Caco-2 (cell line): Measurements from ENCODE around the gene EDRF1. TPM values are rescaled to one million over a fixed set of nuclear protein-coding genes. Genes with fewer than 3 reads are reported as not detected.

Source experiments
- BruUV-seq: library from RNA; stranded (reverse); fragments of 400-500 nt; replicated peaks from 2 replicates; lab custom pipeline; 2021; lab: Mats Ljungman, UMichigan
- CTCF ChIA-PET: fragments of 300-600 bp; sonication (Branson Sonifier 250); formaldehyde crosslinking; loops from one replicate; lab custom pipeline; 2022; ENCODE audit warnings: antibody characterized with exemption; lab: Charles Lee
- POLR2A ChIA-PET: fragments of 300-600 bp; sonication (Branson Sonifier 250); formaldehyde crosslinking; loops from one replicate; lab custom pipeline; 2022; ENCODE audit warnings: antibody characterized with exemption; lab: Charles Lee
- DNase-seq, 2 experiments: peaks; one replicate each; pipeline versions ENCODE4 v3.0.0 to v3.0.0-alpha.2; 2020 to 2022
- H3K27me3 ChIP-seq: replicated peaks from 2 replicates; pipeline ENCODE4 v1.6.0; 2011; ENCODE audit warnings: low read length; ENCODE audit not compliant: control insufficient read depth, insufficient read depth
- H3K36me3 ChIP-seq: 2 replicates; pipeline ENCODE4 v1.5.1; 2011; ENCODE audit warnings: low read length; ENCODE audit not compliant: control insufficient read depth, insufficient read depth
- H3K4me1 ChIP-seq: fragments of 250-450 bp; sonication (Bioruptor Pico); 2 replicates; pipeline ENCODE4 v1.5.1; 2020; ENCODE audit warnings: mild to moderate bottlenecking
- H3K4me3 ChIP-seq: 2 replicates; pipeline ENCODE4 v1.5.1; 2011; ENCODE audit warnings: low read depth, mild to moderate bottlenecking, control low read depth, low read length
- H3K9me3 ChIP-seq: fragments of 250-450 bp; sonication (Bioruptor Pico); 2 replicates; pipeline ENCODE4 v1.5.1; 2020; ENCODE audit warnings: mild to moderate bottlenecking, moderate library complexity
- H3K27ac Mint-ChIP-seq: one replicate; pipeline ENCODE4 v1.8.0; 2022; ENCODE audit warnings: mixed read lengths; ENCODE audit not compliant: unreplicated experiment
- H3K27me3 Mint-ChIP-seq: one replicate; pipeline ENCODE4 v1.8.0; 2022; ENCODE audit warnings: mixed read lengths; ENCODE audit not compliant: insufficient read depth, unreplicated experiment
- H3K36me3 Mint-ChIP-seq: one replicate; pipeline ENCODE4 v1.8.0; 2022; ENCODE audit warnings: mild to moderate bottlenecking, mixed read lengths; ENCODE audit not compliant: insufficient read depth, unreplicated experiment
- H3K4me1 Mint-ChIP-seq: one replicate; pipeline ENCODE4 v1.8.0; 2022; ENCODE audit warnings: low read depth, mixed read lengths; ENCODE audit not compliant: unreplicated experiment
- H3K4me3 Mint-ChIP-seq: one replicate; pipeline ENCODE4 v1.8.0; 2022; ENCODE audit warnings: mild to moderate bottlenecking, moderate library complexity, mixed read lengths; ENCODE audit not compliant: unreplicated experiment
- H3K9me3 Mint-ChIP-seq: one replicate; pipeline ENCODE4 v1.8.0; 2022; ENCODE audit warnings: mixed read lengths; ENCODE audit not compliant: unreplicated experiment
- CTCF ChIP-seq, 2 experiments: fragments of 200-600 bp in 1 of 2; IDR thresholded peaks; 1 replicate in 1 of 2; 2 replicates in 1 of 2; pipeline versions ENCODE4 v1.5.1 to v1.8.0; 2011 to 2022; ENCODE audit warnings: antibody characterized with exemption in 1 of 2, control low read depth in 1 of 2, inconsistent platforms in 1 of 2, low read depth in 1 of 2, low read length in 1 of 2, mild to moderate bottlenecking in 1 of 2, moderate library complexity in 1 of 2; ENCODE audit not compliant: insufficient read depth in 1 of 2, severe bottlenecking in 1 of 2, unreplicated experiment in 1 of 2
- intact Hi-C: fragments of 100-400 bp; cut with micrococcal nuclease; formaldehyde crosslinking; loops from one replicate; pipeline ENCODE4 v1.10.0; 2022; ENCODE audit not compliant: unreplicated experiment
- total RNA-seq: library from RNA; stranded (reverse); gene quantifications from 2 replicates; pipeline ENCODE4 v1.2.3, GENCODE V29; 2022

EDRF1 gene
- total RNA-seq, 1 experiment from 2014 or later, result 40.9 TPM

- Mint-ChIP-seq H3K36me3 (peaks cover 86% of the 10 kb centered on the region), H3K4me1 (no peaks in the 10 kb centered on the region), H3K27ac (no peak overlapping the region), H3K9me3 (no peaks in the 10 kb centered on the region), H3K4me3 (no peak overlapping the region), H3K27me3 (no peaks in the 10 kb centered on the region)
- intact Hi-C loops, result no loop called here
- BruUV-seq, result no TSS peak
- no peak overlapping the region for H3K4me3 ChIP-seq
- CTCF ChIA-PET, result no interaction called here
- POLR2A ChIA-PET, result interaction anchor here (0.6 kb wide), 1 partner anchor 355 kb away, joined by 4 read pairs; no protein-coding TSS in a partner anchor
- H3K4me1 ChIP-seq, result no peaks in the 10 kb centered on the region
- H3K27me3 ChIP-seq, result no peaks in the 10 kb centered on the region
- no peaks in the 10 kb centered on the region for H3K9me3 ChIP-seq
- DNase-seq, result no peak
- TF ChIP-seq CTCF (IDR thresholded peaks at IDR 0.05; ENCODE audit: insufficient read depth in 1 of 2, low read depth in 1 of 2, low read length in 1 of 2, severe bottlenecking in 1 of 2, unreplicated experiment in 1 of 2), result no peak
- peaks cover 2% of the 10 kb centered on the region; the same call in 1 of the 2 replicates for H3K36me3 ChIP-seq
Measured at GRCh38 chr10:125726914-125727313, 7.4 kb downstream of the EDRF1 start.

- DNase-seq, result no peak
- no peaks in the 10 kb centered on the region for H3K4me1 Mint-ChIP-seq
- ChIA-PET POLR2A (interaction anchor here (0.6 kb wide), 1 partner anchor 356 kb away, joined by 4 read pairs; no protein-coding TSS in a partner anchor), CTCF (interaction anchor here (0.6 kb wide), 1 partner anchor 562 kb away, joined by 3 read pairs; no protein-coding TSS in a partner anchor)
- H3K27ac Mint-ChIP-seq, result no peak overlapping the region
- Histone ChIP-seq H3K9me3 (no peaks in the 10 kb centered on the region), H3K27me3 (no peaks in the 10 kb centered on the region), H3K4me3 (no peak overlapping the region), H3K4me1 (no peaks in the 10 kb centered on the region), H3K36me3 (peaks cover 2% of the 10 kb centered on the region; the same call in 1 of the 2 replicates)
- intact Hi-C loops, result no loop called here
- BruUV-seq, result no TSS peak
- no peaks in the 10 kb centered on the region for H3K9me3 Mint-ChIP-seq
- no peak overlapping the region for H3K4me3 Mint-ChIP-seq
- H3K27me3 Mint-ChIP-seq, result no peaks in the 10 kb centered on the region
- peaks cover 89% of the 10 kb centered on the region for H3K36me3 Mint-ChIP-seq
- TF ChIP-seq CTCF (IDR thresholded peaks at IDR 0.05; ENCODE audit: insufficient read depth in 1 of 2, low read depth in 1 of 2, low read length in 1 of 2, severe bottlenecking in 1 of 2, unreplicated experiment in 1 of 2), result no peak
Measured at GRCh38 chr10:125727436-125727835, 7.9 kb downstream of the EDRF1 start.

GRCh38 chr10:125734148-125734547 lies 14.6 kb downstream of the EDRF1 start:
- BruUV-seq, result no TSS peak
- intact Hi-C loops, result no loop called here
- TF ChIP-seq CTCF (IDR thresholded peaks at IDR 0.05; ENCODE audit: insufficient read depth in 1 of 2, low read depth in 1 of 2, low read length in 1 of 2, severe bottlenecking in 1 of 2, unreplicated experiment in 1 of 2), result no peak
- H3K4me1 ChIP-seq, result no peaks in the 10 kb centered on the region
- POLR2A ChIA-PET, result no interaction called here
- H3K36me3 ChIP-seq, result peaks cover under 1% of the 10 kb centered on the region
- Mint-ChIP-seq H3K27ac (no peak overlapping the region), H3K36me3 (peaks cover 85% of the 10 kb centered on the region), H3K9me3 (no peaks in the 10 kb centered on the region), H3K4me1 (no peaks in the 10 kb centered on the region), H3K27me3 (no peaks in the 10 kb centered on the region), H3K4me3 (no peak overlapping the region)
- no peaks in the 10 kb centered on the region for H3K9me3 ChIP-seq
- CTCF ChIA-PET, result no interaction called here
- no peak for DNase-seq
- H3K27me3 ChIP-seq, result no peaks in the 10 kb centered on the region
- H3K4me3 ChIP-seq, result no peak overlapping the region
